Prostate gland (tissue), 2 donors: Measurements from ENCODE around the gene GJC1. TPM values are rescaled to one million over a fixed set of nuclear protein-coding genes. Genes with fewer than 3 reads are reported as not detected.
A peak's percentile ranks its signal among the peaks of the same experiment; 100 is the strongest.

Experiments
- DNase-seq: peaks from one replicate; pipeline ENCODE4 v3.0.0-alpha.2; 2019; ENCODE audit warnings: low spot score
- H3K27ac ChIP-seq, 2 donors: fragments of 200-600 bp; sonication (generic); 2 replicates each; pipeline ENCODE4 v1.5.1; 2017 to 2019
- H3K27me3 ChIP-seq: fragments of 200-600 bp; sonication (generic); replicated peaks from 2 replicates; pipeline ENCODE4 v1.5.1; 2019; ENCODE audit not compliant: insufficient read depth
- H3K36me3 ChIP-seq, 2 donors: fragments of 200-600 bp; sonication (generic); 1 replicate in 1 of 2; 2 replicates in 1 of 2; pipeline versions ENCODE4 v1.5.1 to v1.8.1; 2017 to 2019
- H3K4me1 ChIP-seq: fragments of 200-600 bp; sonication (generic); replicated peaks from 2 replicates; pipeline ENCODE4 v1.5.1; 2019
- H3K4me3 ChIP-seq, 2 donors: fragments of 200-600 bp; sonication (generic); 2 replicates each; pipeline ENCODE4 v1.5.1; 2017 to 2019
- H3K9me3 ChIP-seq: fragments of 200-600 bp; sonication (generic); 2 replicates; pipeline ENCODE4 v1.5.1; 2017
- POLR2A ChIP-seq: fragments of 450-650 bp; IDR thresholded peaks from one replicate; pipeline ENCODE4 v1.6.1; 2016; ENCODE audit warnings: antibody characterized with exemption, mild to moderate bottlenecking
- POLR2AphosphoS5 ChIP-seq: sonication (generic); formaldehyde crosslinking; IDR thresholded peaks from one replicate; pipeline ENCODE4 v1.6.1; 2017; ENCODE audit warnings: antibody characterized with exemption
- WGBS: methylation state at CpG from one replicate; pipeline ENCODE4 v1.1.5; 2018; 5-methylcytosine and 5-hydroxymethylcytosine counted together
- intact Hi-C: fragments of 100-400 bp; cut with DNase I; formaldehyde crosslinking; loops from one replicate; pipeline ENCODE4 v1.14.2; 2022
- total RNA-seq, 2 donors: library from RNA; depleted of rRNA; stranded (reverse); fragments of >200 nt; gene quantifications; one replicate each; pipeline ENCODE4 v1.1.0, GENCODE V29; 2016
- TF ChIP-seq, protein P1 (sequence below), 4 experiments: fragments of 200-600 bp in 2 of 4; fragments of 450-650 bp in 2 of 4; sonication (generic) in 2 of 4; IDR thresholded peaks; 1 replicate in 3 of 4; 2 replicates in 1 of 4; pipeline ENCODE4 v1.5.1; 2016 to 2019; ENCODE audit warnings: antibody characterized with exemption in 4 of 4, mild to moderate bottlenecking in 2 of 4, moderate library complexity in 2 of 4

GJC1 gene
- total RNA-seq, 2 donors from 2014 or later: 5.3 to 18.3 TPM

DNA sequence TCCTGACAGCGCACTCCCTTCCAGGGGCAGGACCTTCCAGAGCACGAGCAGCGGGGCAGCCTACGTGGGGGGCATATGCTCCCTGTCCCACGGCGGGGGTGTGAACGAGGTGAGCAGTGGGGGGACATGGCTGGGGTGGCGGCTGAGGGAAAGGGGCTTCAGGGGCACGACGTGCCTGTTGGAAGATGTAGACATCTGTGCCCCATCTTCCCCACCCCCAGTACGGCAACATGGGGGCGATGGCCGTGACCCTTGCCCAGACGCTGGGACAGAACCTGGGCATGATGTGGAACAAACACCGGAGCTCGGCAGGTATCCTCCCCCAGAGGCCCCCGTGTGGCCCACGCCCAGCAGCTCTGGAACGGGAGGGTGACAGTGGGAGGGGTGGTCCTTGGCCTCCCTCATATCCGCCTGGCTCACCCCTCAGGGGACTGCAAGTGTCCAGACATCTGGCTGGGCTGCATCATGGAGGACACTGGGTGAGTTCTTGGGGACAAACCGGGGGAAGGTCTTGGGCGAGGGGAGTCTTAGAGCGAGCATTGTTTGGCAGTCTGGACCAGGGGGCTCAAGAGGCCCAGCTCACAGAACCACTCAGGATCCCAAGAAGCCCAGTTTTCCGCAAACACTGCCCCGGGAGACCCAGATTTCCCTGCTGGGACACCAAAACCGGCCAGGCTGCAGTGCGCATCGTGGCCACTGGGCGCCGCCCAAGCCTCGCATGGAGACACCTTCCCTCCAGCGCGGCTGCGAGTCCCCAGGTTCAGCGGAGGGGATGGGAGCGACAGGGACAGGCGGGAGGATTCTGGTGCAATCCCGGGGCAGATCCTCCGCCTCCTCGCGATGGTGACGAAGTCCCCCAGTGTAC, 55.6 kb downstream of the GJC1 start:
- Histone ChIP-seq H3K9me3 (no peaks in the 10 kb centered on the region), H3K36me3 (no peaks in the 10 kb centered on the region), H3K27ac (peak overlapping the region; percentile 31 to 77), H3K4me3 (peak overlapping the region; percentile 36 to 51), H3K4me1 (no peaks in the 10 kb centered on the region), H3K27me3 (no peaks in the 10 kb centered on the region)
- TF ChIP-seq, protein P1, sequence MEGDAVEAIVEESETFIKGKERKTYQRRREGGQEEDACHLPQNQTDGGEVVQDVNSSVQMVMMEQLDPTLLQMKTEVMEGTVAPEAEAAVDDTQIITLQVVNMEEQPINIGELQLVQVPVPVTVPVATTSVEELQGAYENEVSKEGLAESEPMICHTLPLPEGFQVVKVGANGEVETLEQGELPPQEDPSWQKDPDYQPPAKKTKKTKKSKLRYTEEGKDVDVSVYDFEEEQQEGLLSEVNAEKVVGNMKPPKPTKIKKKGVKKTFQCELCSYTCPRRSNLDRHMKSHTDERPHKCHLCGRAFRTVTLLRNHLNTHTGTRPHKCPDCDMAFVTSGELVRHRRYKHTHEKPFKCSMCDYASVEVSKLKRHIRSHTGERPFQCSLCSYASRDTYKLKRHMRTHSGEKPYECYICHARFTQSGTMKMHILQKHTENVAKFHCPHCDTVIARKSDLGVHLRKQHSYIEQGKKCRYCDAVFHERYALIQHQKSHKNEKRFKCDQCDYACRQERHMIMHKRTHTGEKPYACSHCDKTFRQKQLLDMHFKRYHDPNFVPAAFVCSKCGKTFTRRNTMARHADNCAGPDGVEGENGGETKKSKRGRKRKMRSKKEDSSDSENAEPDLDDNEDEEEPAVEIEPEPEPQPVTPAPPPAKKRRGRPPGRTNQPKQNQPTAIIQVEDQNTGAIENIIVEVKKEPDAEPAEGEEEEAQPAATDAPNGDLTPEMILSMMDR (IDR thresholded peaks at IDR 0.05): peak; percentile 90 to 98 (median 95)
- TF ChIP-seq POLR2AphosphoS5 (peak; percentile 42), POLR2A (no peak)
- peak; percentile 83 for DNase-seq
- 21% methylated on average over 39 of the region's 42 CpGs for WGBS
- intact Hi-C loops: loop anchor here (5.0 kb wide), 2 partner anchors 248 to 358 kb away; partner anchors contain the start of gene PLCD3

DNA sequence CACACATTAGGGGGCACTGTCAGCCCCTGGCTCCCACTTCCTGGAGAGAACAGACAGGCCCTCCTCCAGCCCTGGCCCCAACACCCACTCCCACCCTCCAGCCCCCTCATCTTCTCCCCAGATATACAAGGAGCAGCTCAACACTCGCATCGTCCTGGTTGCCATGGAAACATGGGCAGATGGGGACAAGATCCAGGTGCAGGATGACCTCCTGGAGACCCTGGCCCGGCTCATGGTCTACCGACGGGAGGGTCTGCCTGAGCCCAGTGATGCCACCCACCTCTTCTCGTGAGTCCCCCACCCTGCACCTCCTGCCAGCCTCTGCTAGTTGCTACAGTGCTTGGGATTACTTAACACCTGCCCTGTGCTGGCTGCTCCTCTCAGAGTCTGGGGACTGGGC, 56.9 kb downstream of the GJC1 start:
- H3K27ac ChIP-seq: no peak overlapping the region
- DNase-seq: no peak
- H3K9me3 ChIP-seq: no peaks in the 10 kb centered on the region
- WGBS: 56% methylated on average over 6 of the region's 6 CpGs
- no peaks in the 10 kb centered on the region for H3K4me1 ChIP-seq
- no peak overlapping the region for H3K4me3 ChIP-seq
- intact Hi-C loops: no loop called here
- TF ChIP-seq POLR2AphosphoS5: no peak
- TF ChIP-seq POLR2A: no peak
- TF ChIP-seq, protein P1 (IDR thresholded peaks at IDR 0.05): no peak
- no peaks in the 10 kb centered on the region for H3K36me3 ChIP-seq
- H3K27me3 ChIP-seq: no peaks in the 10 kb centered on the region

DNA sequence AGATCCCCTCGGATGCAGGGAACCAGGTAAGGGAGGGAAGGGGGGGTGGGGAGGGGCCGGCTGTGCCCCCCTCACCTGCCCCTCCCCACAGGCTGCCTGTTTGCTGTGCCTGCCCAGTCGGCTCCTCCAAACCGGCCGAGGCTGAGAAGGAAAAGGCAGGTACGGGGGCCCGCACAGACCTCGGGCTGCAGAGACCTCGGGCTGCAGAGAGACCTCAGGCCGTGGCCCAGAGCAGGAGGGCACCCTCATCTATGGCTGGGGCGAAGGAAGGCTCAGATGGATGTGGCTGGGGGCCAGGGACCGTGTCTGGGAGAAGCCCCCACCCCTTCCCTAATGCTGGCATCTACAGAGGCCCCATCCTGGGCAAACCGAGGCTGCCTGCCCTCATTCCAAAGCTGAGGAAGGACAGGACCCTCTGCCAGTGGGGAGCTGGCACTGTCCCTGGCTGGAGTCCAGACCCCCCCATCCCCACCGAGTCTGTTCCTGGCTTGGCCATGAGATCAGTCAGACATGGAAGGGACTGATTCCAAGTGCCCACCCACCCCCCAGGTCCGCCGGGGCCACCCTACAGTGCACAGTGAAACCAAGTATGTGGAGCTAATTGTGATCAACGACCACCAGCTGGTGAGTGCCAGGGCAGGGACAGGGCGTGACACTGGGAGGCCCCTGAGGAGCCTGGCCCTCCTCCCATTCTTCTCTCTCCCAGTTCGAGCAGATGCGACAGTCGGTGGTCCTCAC, 57.6 kb downstream of the GJC1 start:
- Histone ChIP-seq H3K36me3 (no peaks in the 10 kb centered on the region), H3K4me3 (no peak overlapping the region), H3K27me3 (no peaks in the 10 kb centered on the region), H3K27ac (no peak overlapping the region), H3K9me3 (no peaks in the 10 kb centered on the region), H3K4me1 (no peaks in the 10 kb centered on the region)
- intact Hi-C loops: no loop called here
- TF ChIP-seq POLR2AphosphoS5 (no peak), POLR2A (no peak)
- TF ChIP-seq, protein P1 (IDR thresholded peaks at IDR 0.05): no peak
- 55% methylated on average over 20 of the region's 21 CpGs for WGBS
- no peak for DNase-seq

DNA sequence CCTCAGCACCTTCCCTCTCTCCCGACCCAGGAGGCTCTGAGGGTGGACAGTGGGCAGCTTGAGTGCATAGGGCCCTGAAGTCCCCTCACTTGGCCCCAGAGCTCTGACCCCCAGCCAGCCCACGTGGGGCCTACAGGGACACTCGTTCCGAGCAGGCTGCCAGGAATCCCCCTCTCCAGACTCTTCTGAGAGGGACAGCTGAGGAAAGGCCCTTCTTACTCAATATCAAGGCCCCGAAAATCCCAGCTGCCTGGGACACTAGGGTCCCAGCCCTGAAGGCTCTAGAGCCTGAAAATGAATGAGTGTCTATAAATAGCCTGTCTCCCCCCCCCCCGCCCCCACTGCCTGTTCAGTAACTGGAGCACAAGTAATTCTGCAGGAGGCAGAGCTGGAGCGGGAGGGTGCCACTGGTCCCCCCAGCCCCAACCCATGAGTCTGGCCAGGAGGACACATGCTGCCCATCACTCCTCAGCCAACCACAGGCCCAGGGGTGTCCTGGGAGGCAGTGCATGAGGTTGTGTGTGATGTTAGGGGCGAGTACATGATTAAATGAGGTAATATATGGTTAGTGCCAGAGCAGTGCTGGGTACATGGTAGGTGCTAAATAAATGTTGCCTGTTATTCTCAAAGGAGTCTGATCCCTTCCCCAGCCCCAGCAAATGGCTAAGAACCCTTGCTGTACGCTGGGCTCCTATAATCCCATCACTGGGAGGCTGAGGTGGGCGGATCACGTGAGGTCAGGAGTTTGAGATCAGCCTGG, 59.7 kb downstream of the GJC1 start:
- intact Hi-C loops: no loop called here
- no peak overlapping the region for H3K4me3 ChIP-seq
- TF ChIP-seq, protein P1 (IDR thresholded peaks at IDR 0.05): no peak
- TF ChIP-seq POLR2A (no peak), POLR2AphosphoS5 (no peak)
- H3K9me3 ChIP-seq: no peaks in the 10 kb centered on the region
- no peaks in the 10 kb centered on the region for H3K4me1 ChIP-seq
- no peak for DNase-seq
- H3K36me3 ChIP-seq: no peaks in the 10 kb centered on the region
- H3K27me3 ChIP-seq: no peaks in the 10 kb centered on the region
- no peak overlapping the region for H3K27ac ChIP-seq
- WGBS: 77% methylated on average over 9 of the region's 11 CpGs
